HG02840 (cell line): Measurements from ENCODE around the gene VSIG10L.

Experiments used
- ATAC-seq: cut with Tn5 transposase; IDR thresholded peaks from one replicate; pipeline ENCODE4 v1.9.1; 2021; ENCODE audit warnings: mild to moderate bottlenecking, moderate library complexity, moderate number of reproducible peaks; ENCODE audit not compliant: unreplicated experiment, low FRiP score

VSIG10L gene

DNA sequence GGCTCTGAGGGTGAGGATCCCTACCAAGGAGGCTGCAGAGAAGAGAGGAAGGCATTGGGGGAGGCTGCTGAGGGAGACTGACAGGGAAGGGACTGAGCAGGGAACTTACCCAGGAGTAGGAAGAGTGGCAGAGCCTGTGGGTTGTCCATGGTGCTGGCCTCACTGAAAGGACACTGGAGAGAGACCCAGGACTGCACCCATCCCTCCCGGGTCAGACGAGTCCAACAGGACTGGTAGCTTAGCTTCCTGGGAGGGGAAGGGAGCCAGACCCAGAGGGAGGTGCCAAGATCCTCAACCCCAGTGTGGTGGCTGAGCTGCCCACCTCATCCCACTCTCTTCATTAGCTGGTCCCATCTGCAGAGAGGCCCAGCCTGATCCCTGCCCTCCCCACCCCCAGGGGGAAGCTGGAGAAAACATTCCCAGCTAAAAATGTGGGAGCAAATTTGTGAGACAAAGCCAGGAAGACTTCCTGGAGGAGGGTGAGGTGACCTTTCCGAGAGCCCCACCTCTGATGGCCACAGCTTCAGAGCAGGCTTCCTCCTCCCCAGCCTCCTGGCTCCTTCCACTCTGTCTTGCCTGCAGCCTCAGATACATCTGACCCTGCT is at the start of gene VSIG10L:
TSS of gene VSIG10L (minus strand) at position 164 of the 605 bp plus-strand sequence. CDS start at position 149, 15 bp downstream.
- ATAC-seq: no peak

DNA sequence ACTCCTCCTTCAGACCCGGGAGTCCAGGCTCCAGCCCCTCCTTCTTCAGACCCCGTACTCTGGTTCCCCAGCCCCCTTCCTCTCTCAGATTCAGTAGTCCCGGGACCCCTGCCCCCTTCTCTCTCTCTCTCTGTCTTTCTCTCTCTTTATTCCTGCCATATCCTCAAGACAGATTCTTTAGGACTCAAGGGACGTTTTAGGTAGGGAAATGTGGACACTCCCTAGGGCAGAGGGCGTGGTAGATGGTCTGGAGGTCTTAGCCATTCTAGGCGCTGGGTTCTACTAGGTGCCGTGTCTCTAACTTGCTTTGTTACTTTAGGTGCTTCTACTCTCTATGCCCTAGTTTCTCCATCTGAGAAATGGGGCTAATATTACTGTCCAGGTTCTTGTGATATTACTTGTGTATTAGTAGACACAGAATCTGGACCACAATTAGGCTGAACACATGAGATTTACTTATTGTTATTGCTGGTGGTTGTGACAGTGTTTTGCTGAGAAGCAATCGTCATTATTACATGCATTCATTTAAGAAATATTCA is 49.2 kb upstream of the VSIG10L start:
- ATAC-seq: no peak

DNA sequence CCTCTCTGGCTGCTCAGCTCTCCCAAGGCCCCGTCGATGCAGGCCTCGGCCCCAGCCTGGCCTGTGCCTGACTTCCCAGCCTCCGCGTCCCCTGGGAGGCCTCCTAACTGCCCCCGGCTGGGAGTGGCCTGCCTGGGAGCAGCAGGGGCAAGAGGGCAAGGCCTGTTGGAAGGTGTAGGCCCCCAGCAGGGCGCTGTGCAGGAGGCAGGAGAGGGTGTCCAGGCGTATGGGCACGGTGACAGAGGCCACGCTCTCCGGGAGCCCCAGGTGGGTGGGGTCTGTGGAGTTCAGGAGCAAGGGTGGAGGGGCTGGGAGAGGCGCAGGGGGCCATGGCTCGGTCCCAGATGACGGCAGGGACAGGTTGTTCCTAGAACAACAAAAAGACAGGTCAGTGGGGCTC is 47.2 kb upstream of the VSIG10L start:
- no peak for ATAC-seq

DNA sequence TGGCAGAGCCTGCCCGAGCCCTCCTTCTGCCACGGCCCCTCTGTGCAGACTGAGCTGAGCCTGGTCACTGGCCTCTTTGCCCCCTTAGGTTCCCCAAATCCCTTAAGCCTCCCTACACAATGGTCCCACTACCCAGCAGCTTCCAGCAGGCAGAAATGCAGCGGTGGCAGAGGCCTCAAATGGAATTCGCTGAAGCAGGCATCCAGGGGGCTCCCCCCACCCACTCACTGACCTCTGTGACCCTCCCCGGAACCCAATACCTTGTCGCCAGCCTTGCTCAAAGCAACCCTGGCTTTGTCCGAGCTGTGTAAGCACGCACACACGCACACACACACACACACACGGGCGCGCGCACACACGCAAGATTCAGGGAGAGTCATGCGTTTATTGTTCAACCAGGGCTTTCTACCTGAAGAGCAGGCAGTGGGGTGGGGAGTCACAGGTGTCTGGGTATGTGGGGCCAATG is 46.0 kb upstream of the VSIG10L start, which contains the start of gene LIM2:
TSS of gene LIM2 (minus strand) at position 51 of the 466 bp plus-strand sequence. CDS start 531 bp downstream, outside the sequence.
- ATAC-seq: no peak

DNA sequence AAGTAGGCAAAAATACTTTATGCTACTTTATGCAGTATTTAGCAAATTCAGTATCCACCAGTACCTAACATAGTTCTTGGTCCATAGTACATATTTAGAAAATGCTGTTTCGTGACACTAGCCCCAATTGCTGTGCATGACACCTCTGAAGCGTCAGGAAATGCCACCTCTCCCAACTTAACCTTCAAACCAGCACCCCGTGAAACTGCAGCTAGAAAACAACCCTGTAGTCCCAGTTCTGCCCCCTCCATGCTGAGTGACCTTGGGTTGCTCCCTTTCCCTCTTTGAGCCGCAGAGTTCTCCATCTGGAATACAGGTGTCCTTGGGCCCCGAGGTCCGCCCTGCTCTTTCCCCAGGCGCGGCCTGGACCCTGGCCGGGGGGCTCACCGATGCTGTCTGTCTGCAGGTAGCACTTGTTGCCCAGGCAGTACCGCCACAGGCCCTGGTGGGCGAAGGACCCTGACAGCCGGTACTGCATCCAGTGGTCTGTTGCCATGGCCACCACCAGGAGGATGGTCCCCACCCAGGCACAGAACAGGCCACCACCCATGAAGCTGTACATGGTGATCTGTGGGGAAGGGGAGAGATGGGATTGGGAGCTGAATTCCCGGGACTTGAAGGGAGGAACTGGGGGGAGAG is 45.1 kb upstream of the VSIG10L start:
- no peak for ATAC-seq

DNA sequence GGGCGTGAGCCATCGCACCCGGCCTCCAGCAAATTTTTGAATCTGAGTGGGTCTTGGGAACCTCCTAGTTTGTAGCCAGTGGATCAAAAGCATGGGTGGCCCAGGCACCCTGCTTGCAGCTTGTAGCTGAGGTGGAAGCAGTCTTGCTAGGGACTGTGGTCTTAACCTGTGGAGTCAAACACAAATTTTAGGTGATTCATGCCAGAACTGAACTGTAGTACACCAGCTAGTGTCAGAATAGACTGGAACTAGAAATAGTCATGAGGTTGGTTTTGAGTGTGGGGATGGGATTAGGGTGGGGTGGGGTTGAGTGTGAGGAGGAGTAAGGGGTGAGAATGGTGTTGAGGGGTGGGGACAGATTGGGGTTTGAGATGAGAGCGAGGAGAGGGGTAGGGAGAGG is 40.1 kb upstream of the VSIG10L start:
- no peak for ATAC-seq

DNA sequence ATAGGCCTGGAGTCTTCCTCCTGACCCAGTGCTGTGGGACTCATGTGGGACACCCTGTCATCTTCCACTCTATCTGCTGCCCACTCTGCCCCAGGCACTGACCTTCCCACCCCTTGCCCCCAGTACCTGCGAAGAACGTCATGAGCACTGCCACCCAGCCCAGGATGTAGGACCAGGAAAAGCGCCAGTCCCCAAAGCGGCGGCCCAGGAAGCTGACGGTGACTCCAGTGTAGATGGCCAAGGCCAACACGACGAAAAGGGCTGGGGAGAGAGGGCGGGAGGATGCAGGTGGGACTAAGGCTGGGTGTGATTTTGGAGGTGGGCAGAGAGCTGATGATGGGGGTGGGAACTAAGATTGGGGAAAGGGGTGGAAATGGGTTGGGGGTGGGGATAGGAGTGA is 38.4 kb upstream of the VSIG10L start:
- ATAC-seq: no peak

DNA sequence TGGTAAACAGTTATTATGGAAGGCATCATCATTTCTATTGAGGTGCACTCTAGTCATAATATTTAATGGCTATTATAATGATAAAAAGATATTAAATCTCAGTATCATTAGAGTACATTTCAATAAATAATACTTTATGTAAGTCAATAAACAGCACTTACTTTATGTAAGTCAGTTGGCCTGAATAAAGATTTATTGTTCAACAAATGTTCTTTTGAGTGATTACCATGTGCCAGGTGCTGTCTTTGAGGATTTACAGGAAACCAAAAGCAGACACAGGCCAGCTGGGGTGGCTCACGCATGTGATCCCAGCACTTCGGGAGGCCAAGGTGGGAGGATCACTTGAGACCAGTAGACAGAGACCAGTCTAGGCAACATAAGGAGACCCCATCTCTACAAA is 35.5 kb upstream of the VSIG10L start:
- ATAC-seq: no peak

DNA sequence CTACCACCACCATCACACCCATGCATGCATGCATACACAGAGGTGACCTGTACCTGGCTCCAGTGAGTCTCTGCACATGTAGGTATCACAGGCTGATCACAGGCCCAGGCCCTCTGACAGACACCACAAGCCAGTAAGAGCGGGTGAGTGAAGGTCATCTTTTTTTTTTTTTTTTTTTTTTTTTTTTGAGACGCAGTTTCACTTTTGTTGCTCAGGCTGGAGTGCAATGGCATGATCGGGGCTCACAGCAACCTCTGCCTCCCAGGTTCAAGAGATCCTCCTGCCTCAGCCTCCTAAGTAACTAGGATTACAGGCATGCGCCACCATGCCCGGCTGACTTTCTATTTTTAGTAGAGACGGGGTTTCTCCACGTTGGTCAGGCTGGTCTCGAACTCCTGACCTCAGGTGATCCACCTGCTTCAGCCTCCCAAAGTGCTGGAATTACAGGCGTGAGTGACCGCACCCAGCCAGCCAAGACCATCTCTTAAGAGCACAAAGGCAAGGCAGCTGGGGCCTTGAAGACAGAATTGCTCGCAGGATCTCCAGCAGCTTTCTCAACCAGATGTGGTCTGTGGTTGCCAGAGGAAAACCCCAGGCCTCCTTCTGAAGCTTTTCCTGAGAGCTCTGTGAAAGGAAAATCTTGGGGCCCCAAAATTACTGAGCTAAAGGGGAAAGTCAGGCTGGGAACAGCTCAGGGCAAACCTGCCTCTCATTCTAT is 33.7 kb upstream of the VSIG10L start:
- no peak for ATAC-seq

DNA sequence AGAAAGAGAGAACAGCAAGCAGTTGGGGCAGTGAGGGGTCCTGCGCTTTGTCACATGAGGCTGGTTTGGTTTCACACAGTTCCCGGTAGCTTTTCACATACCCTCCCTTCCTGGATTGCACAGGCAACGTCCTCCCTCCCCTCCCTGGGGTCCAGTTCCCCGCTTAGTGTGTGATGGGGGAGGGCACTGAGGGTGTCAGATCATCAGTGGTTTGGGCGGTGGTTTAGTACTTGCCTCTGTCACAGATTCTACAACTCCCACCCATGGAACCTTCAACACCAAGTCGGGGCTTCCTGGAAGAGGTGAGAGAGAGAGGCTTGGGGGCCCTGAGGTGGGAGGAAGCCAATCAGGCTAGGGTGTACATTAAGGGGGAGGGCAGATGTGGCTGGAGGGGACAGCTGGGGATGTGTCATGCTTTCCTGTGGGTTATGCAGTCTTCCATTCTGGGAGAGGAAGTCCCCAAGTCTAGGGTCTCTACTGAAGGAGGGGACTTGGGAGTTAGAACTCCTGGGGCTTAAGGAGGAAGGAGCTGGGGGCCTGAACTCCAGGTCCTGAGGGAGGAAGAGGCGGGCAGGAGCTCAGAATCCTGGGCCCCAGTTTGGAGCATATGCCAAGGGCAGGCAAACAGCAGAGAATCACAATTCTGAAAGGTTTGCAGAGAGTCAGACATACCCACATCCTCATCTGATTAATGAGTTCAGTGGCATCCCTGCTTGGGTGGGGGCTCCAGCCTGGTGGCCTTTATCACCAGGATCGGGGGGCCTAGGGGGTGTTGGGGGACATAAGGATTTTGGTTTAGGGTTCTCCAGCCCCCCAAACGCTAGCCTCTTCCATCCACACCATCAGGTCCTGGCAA is 30.9 kb upstream of the VSIG10L start, which contains the start of gene NKG7:
TSS of gene NKG7 (minus strand) at position 6 of the 856 bp plus-strand sequence. CDS start 119 bp downstream, outside the sequence.
- ATAC-seq: no peak

DNA sequence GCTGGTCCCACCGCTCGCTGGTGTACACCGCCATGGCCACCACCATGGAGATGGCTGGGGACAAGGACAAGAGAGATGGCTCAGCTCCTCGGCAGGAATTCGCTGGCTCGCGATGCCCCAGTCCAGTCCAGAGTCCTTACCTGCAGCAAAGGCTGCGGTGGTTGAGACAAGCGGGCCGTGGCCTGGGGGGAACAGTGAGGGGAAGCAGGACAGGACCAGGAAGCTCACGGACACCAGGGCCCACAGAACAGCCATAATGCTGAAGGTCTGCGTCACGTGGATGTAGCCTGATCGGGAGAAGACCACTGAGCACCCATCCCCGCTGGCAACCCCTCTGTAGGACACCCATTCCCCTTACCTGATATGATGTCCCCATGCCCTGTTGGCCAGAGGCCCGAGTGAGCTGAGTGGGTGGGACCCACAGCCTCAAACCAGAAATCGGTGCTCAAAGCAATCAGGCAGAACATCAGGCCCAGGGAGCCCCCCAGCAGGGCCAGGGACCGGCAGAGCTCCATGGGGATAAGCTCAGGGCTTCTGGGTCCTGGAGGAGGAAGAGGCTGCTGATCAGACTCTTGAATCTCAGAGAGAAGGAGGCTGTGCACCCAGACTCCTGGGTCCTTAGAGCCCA is 30.2 kb upstream of the VSIG10L start:
- ATAC-seq: no peak

DNA sequence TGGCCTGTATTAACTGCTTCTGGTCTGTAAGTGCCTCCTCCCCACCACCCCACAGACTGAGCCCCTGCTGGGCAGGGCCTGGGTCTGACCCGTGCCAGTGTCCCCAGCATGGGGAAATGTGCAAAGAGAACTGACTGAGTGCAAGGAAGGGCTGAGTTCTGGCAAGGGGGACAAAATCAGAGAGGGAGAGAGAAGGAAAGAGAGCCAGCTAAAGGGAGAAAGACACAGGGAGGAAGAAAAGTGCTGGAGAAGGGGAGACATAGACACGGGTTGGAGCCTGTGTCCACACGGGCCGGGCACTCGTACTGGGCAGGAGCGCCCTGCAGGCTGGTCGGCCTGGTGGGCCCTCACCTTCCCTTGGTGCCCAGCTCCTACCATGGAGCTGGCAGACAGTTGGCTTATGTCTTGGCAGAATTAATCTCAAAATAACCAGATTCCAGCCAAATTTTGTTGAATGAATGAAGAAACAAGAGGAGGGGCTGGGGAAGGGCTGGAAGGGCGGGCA is 29.3 kb upstream of the VSIG10L start:
- ATAC-seq: no peak

DNA sequence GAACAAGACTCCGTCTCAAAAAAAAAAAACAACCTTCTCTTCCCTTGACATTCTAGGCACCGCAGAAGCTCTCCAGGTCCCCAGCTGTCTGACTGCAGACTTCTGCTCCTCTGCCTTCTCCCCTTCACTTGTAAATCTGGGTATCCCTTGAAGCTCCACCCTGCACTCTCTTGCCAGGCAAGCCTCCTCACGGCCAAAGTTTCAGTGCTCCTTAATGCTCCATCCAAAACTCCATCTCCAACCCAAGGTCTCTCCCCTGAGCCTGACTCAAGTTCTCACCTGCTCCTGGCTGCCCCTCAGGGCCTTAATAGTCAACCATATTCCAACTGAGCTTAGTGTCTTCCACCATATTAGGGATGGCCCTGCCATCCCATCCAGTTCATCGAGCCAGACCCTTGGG is 28.3 kb upstream of the VSIG10L start:
- ATAC-seq: no peak

DNA sequence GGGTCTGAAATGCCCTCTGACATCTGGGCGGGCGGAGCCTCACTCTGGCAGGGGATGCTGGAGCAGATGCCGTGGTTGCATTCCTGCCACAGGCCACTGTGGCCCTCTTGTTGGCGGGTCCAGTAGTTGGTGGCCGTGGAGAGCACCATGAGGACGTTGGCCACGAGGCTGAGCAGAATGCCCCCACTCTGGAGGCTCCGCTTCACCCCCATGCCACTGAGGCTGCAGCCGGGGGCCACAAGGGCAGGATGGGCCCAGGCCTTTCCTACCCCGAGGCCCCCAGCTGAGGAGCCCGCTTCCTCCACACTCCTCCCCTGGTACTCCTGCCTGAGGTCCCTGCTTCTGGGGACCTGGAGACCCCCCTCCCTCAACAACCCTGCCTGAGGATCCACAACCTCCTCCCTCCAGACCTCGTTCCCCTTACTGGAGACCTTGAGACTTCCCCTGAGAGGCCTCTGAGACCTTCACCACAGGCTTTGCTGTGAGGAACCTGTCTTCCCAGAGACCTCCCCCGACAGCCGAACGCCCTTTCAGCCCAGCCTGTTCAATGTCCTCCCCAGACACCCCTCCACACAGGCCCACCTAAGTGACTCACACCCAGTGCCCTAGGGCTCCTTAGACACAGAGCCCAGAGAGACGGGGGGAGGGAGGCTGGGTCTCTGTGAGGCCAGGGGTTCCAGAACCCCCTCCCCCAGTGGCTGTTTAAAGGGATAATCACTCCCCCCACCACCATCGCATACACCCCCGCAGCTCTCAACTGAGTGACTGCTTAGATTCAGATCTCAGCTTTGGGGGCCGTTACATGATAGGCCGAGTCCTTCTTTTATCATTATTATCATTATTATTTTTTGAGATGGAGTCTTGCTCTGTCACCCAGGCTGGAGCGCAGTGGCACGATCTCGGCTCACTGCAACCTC is 26.7 kb upstream of the VSIG10L start, which contains the start of gene CLDND2:
TSS of gene CLDND2 (minus strand) at position 638 of the 917 bp plus-strand sequence. CDS start at position 212, 426 bp downstream.
- no peak for ATAC-seq

DNA sequence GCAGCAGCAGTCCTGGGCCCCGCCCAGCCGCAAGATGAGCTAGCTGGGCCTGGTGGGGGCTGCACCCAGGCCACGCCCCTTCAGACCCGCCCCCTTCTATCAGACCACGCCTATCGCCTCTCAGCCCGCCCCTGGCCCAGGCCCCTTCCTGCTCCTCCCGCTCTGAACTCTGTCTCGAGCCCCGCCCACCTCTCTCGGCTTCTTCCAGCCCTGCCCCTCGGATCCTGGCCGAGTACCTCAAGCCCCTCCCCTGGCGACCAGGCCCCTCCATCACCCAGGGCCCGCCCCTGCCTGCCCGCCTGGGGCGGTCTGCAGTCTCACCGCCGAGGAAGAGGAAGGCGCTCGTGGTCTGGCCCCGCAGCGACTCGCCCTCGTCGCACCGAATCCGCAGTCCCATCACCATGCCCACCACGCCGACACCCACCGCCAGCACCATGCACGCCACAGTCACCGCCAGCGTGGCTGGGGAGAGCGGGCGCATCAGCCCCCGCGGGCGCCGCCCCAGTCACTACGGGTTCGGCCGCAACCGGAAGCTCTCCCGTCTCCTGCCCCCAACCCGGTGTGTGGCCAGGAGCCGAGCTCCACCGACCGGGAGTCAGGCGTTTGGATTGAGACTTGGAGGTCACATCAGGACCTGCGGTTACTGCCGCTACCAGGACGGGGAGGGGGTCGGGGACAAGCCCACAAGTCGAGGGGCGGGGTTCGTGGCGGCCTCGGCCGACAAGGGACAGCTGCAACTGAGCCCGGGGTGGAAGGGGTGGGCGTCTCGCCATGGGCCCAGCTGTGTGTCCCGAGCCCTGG is 25.8 kb upstream of the VSIG10L start:
- ATAC-seq: peak; percentile 62

DNA sequence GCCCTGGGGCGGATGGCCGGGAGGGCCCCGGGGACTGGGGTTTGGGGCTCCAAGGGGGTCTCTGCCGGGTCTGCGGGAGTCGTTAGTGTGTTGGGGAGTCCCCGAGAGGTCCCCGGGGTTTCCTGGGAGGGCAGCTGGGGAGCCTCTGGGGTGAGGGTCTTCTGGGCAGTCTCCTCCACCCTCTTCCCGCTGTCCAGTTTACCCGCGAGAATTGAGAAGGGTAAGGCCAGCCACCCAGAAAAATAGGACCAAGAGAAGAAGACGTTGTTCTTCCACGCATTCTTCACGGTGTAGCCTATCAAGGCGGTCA is 25.3 kb upstream of the VSIG10L start:
- ATAC-seq: no peak

DNA sequence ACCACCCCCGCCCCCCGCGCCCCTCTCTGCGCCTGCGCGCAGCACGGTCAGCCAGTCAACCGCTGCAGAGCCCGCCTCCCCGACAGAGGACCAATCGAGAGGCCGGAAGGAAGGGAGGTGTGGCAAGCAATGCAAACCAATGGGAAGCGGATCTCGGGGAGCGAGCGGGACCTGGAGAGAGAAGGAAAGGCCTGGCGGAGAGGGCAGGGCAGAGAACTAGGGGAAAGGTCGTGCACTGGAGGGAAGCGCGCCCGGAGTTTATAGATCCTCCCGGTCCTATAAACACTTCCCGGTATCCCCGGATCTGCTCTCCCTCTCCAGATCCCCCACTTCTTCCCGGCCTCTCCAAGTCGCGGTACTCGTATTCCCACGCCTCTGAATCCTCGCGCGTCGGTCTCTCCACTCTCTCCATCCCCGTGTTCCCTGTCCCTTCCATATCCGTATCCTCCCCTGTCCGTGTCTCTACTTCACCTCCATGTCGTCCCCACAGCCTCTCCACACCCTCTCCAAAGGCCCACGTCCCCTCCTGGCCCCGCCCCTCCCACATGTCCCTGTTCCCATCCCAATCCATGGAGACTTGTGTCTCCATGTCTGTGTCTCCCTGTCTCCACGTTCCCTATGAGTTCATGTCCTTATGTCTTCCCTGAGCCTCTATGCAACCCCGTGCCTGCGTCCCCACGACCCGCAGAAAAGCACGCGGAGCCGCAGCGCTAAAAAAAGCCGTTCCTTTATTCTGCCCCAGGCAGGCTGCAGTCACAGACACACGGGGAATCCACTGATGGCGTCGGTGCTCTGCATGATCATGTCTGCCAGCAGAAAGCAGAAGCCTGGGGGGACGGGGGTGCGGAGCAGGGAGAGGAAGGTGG is 24.7 kb upstream of the VSIG10L start:
- peak; percentile 58 for ATAC-seq
